H9 (cell line): ENCODE data around the gene TIPIN. TPM values are rescaled to one million over a fixed set of nuclear protein-coding genes. Genes with fewer than 3 reads are reported as not detected.
A peak's percentile ranks its signal among the peaks of the same experiment; 100 is the strongest.

ENCODE experiments used
- DNase-seq: peaks from one replicate; pipeline ENCODE4 v3.0.0-alpha.2; 2017
- H2AFZ ChIP-seq: one replicate; pipeline ENCODE4 v1.6.1; 2013; ENCODE audit warnings: mild to moderate bottlenecking, low read length, control low read depth, moderate library complexity
- H2AK5ac ChIP-seq: 2 replicates; pipeline ENCODE4 v1.6.1; 2013; ENCODE audit warnings: low read length, control low read depth, mixed read lengths; ENCODE audit not compliant: insufficient read length
- H2BK120ac ChIP-seq: one replicate; pipeline ENCODE4 v1.6.1; 2013; ENCODE audit warnings: low read depth, mild to moderate bottlenecking, low read length, control low read depth, inconsistent platforms; ENCODE audit not compliant: poor library complexity, severe bottlenecking
- H2BK12ac ChIP-seq: 2 replicates; pipeline ENCODE4 v1.6.1; 2013; ENCODE audit warnings: low read length, control low read depth, mixed read lengths, low read depth; ENCODE audit not compliant: insufficient read length
- H2BK15ac ChIP-seq: 2 replicates; pipeline ENCODE4 v1.6.1; 2013; ENCODE audit warnings: low read depth, low read length, control low read depth
- H2BK20ac ChIP-seq: one replicate; pipeline ENCODE4 v1.6.1; 2013; ENCODE audit warnings: low read depth, mild to moderate bottlenecking, low read length, control low read depth, inconsistent platforms; ENCODE audit not compliant: poor library complexity, severe bottlenecking
- H2BK5ac ChIP-seq: 2 replicates; pipeline ENCODE4 v1.6.1; 2013; ENCODE audit warnings: low read length, control low read depth, mixed read lengths; ENCODE audit not compliant: insufficient read length
- H3K14ac ChIP-seq: 2 replicates; pipeline ENCODE4 v1.6.1; 2013; ENCODE audit warnings: low read length, control low read depth; ENCODE audit not compliant: insufficient read depth
- H3K18ac ChIP-seq: 2 replicates; pipeline ENCODE4 v1.6.1; 2013; ENCODE audit warnings: low read depth, mild to moderate bottlenecking, mixed read lengths, low read length, control low read depth; ENCODE audit not compliant: insufficient read length
- H3K23ac ChIP-seq: 2 replicates; pipeline ENCODE4 v1.6.1; 2013; ENCODE audit warnings: low read length, control low read depth, mixed read lengths, low read depth; ENCODE audit not compliant: insufficient read length
- H3K23me2 ChIP-seq: 2 replicates; pipeline ENCODE4 v1.6.1; 2013; ENCODE audit warnings: low read depth, mild to moderate bottlenecking, mixed read lengths, low read length, control low read depth; ENCODE audit not compliant: insufficient read length, poor library complexity, severe bottlenecking
- H3K27ac ChIP-seq: 2 replicates; pipeline ENCODE4 v1.5.1; 2013; ENCODE audit warnings: low read length, control low read depth, mixed read lengths, low read depth; ENCODE audit not compliant: insufficient read length
- H3K27me3 ChIP-seq: 2 replicates; pipeline ENCODE4 v1.6.1; 2013; ENCODE audit warnings: low read length, control low read depth, inconsistent platforms; ENCODE audit not compliant: insufficient read depth
- H3K4ac ChIP-seq: 2 replicates; pipeline ENCODE4 v1.6.1; 2013; ENCODE audit warnings: low read depth, mild to moderate bottlenecking, control low read depth, inconsistent platforms, low read length, moderate library complexity
- H3K4me1 ChIP-seq: 2 replicates; pipeline ENCODE4 v1.6.1; 2013; ENCODE audit warnings: low read length, control low read depth, inconsistent platforms; ENCODE audit not compliant: insufficient read depth
- H3K4me2 ChIP-seq: 2 replicates; pipeline ENCODE4 v1.6.1; 2013; ENCODE audit warnings: low read length, control low read depth, mixed read lengths; ENCODE audit not compliant: insufficient read length, insufficient read depth
- H3K56ac ChIP-seq: 2 replicates; pipeline ENCODE4 v1.6.1; 2013; ENCODE audit warnings: low read depth, mild to moderate bottlenecking, mixed read lengths, low read length, control low read depth; ENCODE audit not compliant: insufficient read length
- H3K79me1 ChIP-seq: 2 replicates; pipeline ENCODE4 v1.6.1; 2013; ENCODE audit warnings: low read depth, mild to moderate bottlenecking, moderate library complexity, low read length, control low read depth, inconsistent platforms; ENCODE audit not compliant: insufficient read depth, poor library complexity, severe bottlenecking
- H3K79me2 ChIP-seq: 2 replicates; pipeline ENCODE4 v1.6.1; 2013; ENCODE audit warnings: low read length, control low read depth, inconsistent platforms; ENCODE audit not compliant: insufficient read depth
- H3K9ac ChIP-seq: 2 replicates; pipeline ENCODE4 v1.6.1; 2013; ENCODE audit warnings: low read length, control low read depth, mixed read lengths; ENCODE audit not compliant: insufficient read length; ENCODE audit errors: extremely low read depth
- H3K9me3 ChIP-seq: one replicate; pipeline ENCODE4 v1.6.1; 2013; ENCODE audit warnings: low read depth, low read length, inconsistent platforms; ENCODE audit not compliant: control insufficient read depth
- H3T11ph ChIP-seq: one replicate; pipeline ENCODE4 v1.6.1; 2013; ENCODE audit warnings: mild to moderate bottlenecking, low read length, control low read depth, inconsistent platforms
- H4K20me1 ChIP-seq: one replicate; pipeline ENCODE4 v1.6.1; 2013; ENCODE audit not compliant: control insufficient read depth, insufficient read length, insufficient read depth
- H4K5ac ChIP-seq: 2 replicates; pipeline ENCODE4 v1.6.1; 2013; ENCODE audit warnings: low read depth, mild to moderate bottlenecking, mixed read lengths, low read length, control low read depth; ENCODE audit not compliant: insufficient read length
- H4K8ac ChIP-seq: replicated peaks from 2 replicates; pipeline ENCODE4 v1.6.1; 2013; ENCODE audit warnings: low read length, control low read depth, mixed read lengths, low read depth; ENCODE audit not compliant: insufficient read length
- H4K91ac ChIP-seq: 2 replicates; pipeline ENCODE4 v1.6.1; 2013; ENCODE audit warnings: low read depth, mild to moderate bottlenecking, moderate library complexity, mixed read lengths, low read length, control low read depth; ENCODE audit not compliant: insufficient read length
- H3K27ac Mint-ChIP-seq, 3 experiments: 2 replicates in 2 of 3; 3 replicates in 1 of 3; pipeline ENCODE4 v1.8.0; 2020 to 2021; ENCODE audit warnings: mixed read lengths in 3 of 3, mild to moderate bottlenecking in 1 of 3, moderate library complexity in 1 of 3
- H3K27me3 Mint-ChIP-seq: 2 replicates; pipeline ENCODE4 v1.8.0; 2021; ENCODE audit warnings: low read depth, mild to moderate bottlenecking, moderate library complexity, mixed read lengths
- H3K36me3 Mint-ChIP-seq, 3 experiments: 2 replicates in 2 of 3; 3 replicates in 1 of 3; pipeline ENCODE4 v1.8.0; 2020 to 2021; ENCODE audit warnings: low read depth in 3 of 3, mixed read lengths in 3 of 3; ENCODE audit not compliant: insufficient read depth in 1 of 3
- H3K4me1 Mint-ChIP-seq, 2 experiments: 2 replicates each; pipeline ENCODE4 v1.8.0; 2020; ENCODE audit warnings: mixed read lengths in 2 of 2
- H3K4me3 Mint-ChIP-seq, 2 experiments: 2 replicates in 1 of 2; 3 replicates in 1 of 2; pipeline ENCODE4 v1.8.0; 2020 to 2021; ENCODE audit warnings: mild to moderate bottlenecking in 2 of 2, mixed read lengths in 2 of 2, moderate library complexity in 1 of 2
- H3K9me3 Mint-ChIP-seq, 2 experiments: 2 replicates in 1 of 2; 3 replicates in 1 of 2; pipeline ENCODE4 v1.8.0; 2020; ENCODE audit warnings: mild to moderate bottlenecking in 2 of 2, mixed read lengths in 2 of 2, moderate library complexity in 1 of 2
- WGBS: extraction: QIAGEN DNeasy Blood & Tissue Kit; methylation state at CpG from one replicate; pipeline ENCODE4 v1.1.7; 2013; ENCODE audit warnings: missing lambda C conversion rate, low lambda C conversion rate, mixed read lengths; ENCODE audit not compliant: insufficient read length; ENCODE audit errors: extremely low coverage; 5-methylcytosine and 5-hydroxymethylcytosine counted together
- total RNA-seq: library from RNA; stranded (reverse); gene quantifications from 2 replicates; pipeline ENCODE4 v1.2.1, GENCODE V29; 2021
- TF ChIP-seq, protein P1 (sequence below): fragments of 200-600 bp; sonication (generic); conservative IDR thresholded peaks from 3 replicates; pipeline ENCODE4 v1.8.0; 2021; ENCODE audit warnings: antibody characterized with exemption, mild to moderate bottlenecking

TIPIN gene
- total RNA-seq, 1 experiment from 2014 or later: 26.9 TPM

DNA sequence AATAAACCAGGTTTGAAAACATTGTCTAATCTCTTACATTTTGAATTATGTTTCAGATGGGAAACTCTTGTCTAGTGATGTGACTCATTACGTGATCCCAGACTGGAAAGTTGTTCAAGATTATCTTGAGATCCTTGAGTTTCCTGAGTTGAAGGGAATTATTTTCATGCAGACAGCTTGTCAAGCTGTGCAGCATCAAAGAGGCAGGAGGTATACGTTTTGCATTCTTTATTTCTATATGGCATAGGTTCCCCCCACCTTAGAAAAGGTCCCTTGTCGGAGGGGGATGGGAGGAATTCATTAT is 61.6 kb downstream of the TIPIN start:
- Histone ChIP-seq H2BK20ac (no peak overlapping the region), H3K18ac (no peak overlapping the region), H4K5ac (no peak overlapping the region), H3K27me3 (no peaks in the 10 kb centered on the region), H3K56ac (no peak overlapping the region), H3T11ph (no peak overlapping the region), H2BK5ac (no peak overlapping the region), H4K20me1 (no peaks in the 10 kb centered on the region), H4K8ac (no peak overlapping the region), H3K27ac (no peak overlapping the region), H3K23me2 (peaks cover 7% of the 10 kb centered on the region), H4K91ac (no peak overlapping the region), H3K9me3 (no peaks in the 10 kb centered on the region), H2AK5ac (no peak overlapping the region), H3K4me2 (peak overlapping the region; percentile 87), H3K14ac (no peak overlapping the region), H2BK120ac (no peak overlapping the region), H2BK15ac (no peak overlapping the region), H3K9ac (peak overlapping the region; percentile 38), H3K79me2 (no peaks in the 10 kb centered on the region), H2AFZ (no peak overlapping the region), H3K4ac (no peak overlapping the region), H3K23ac (no peak overlapping the region), H3K4me1 (peaks cover 7% of the 10 kb centered on the region; the same call in 1 of the 2 replicates), H2BK12ac (no peak overlapping the region), H3K79me1 (no peaks in the 10 kb centered on the region)
- Mint-ChIP-seq H3K27me3 (no peaks in the 10 kb centered on the region), H3K9me3 (no peaks in the 10 kb centered on the region), H3K4me1 (peaks cover 30 to 42% of the 10 kb centered on the region in 2 experiments), H3K36me3 (peaks cover 3 to 23% (median 14%) of the 10 kb centered on the region in 3 experiments; a peak in 6 of 7 replicates), H3K4me3 (peak overlapping the region; percentile 77 to 90), H3K27ac (no peak overlapping the region; a peak in 1 of 7 replicates)
- TF ChIP-seq, protein P1, sequence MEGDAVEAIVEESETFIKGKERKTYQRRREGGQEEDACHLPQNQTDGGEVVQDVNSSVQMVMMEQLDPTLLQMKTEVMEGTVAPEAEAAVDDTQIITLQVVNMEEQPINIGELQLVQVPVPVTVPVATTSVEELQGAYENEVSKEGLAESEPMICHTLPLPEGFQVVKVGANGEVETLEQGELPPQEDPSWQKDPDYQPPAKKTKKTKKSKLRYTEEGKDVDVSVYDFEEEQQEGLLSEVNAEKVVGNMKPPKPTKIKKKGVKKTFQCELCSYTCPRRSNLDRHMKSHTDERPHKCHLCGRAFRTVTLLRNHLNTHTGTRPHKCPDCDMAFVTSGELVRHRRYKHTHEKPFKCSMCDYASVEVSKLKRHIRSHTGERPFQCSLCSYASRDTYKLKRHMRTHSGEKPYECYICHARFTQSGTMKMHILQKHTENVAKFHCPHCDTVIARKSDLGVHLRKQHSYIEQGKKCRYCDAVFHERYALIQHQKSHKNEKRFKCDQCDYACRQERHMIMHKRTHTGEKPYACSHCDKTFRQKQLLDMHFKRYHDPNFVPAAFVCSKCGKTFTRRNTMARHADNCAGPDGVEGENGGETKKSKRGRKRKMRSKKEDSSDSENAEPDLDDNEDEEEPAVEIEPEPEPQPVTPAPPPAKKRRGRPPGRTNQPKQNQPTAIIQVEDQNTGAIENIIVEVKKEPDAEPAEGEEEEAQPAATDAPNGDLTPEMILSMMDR: no peak
- no CpG with 5 or more reads among the region's 3 CpGs for WGBS
- DNase-seq: no peak
